22Rv1 (cell line): ENCODE data around the gene RCSD1.

ENCODE experiments used
- CTCF ChIP-seq: fragments of 450-650 bp; IDR thresholded peaks from 2 replicates; pipeline ENCODE4 v1.5.1; 2017; ENCODE audit warnings: mild to moderate bottlenecking
- ZFX ChIP-seq: fragments of 450-650 bp; IDR thresholded peaks from 2 replicates; pipeline ENCODE4 v1.6.1; 2017; ENCODE audit warnings: antibody characterized with exemption, borderline replicate concordance

- TF ChIP-seq CTCF (no peak), ZFX (no peak)
These were observed 37.6 kb upstream of the RCSD1 start for GRCh38 chr1:167592475-167592874.
